ENCODE measurements around the gene ELAVL1. TPM values are rescaled to one million over a fixed set of nuclear protein-coding genes. Genes with fewer than 3 reads are reported as not detected.

The ELAVL1 gene
- total and polyA plus RNA-seq, 9 of the 15 experiments (the other 6 are each of a cell fraction or from before 2014, with no cell fraction given) = 4.3 to 172 (median 69.2) TPM

GRCh38 chr19:8004723-8005513 is 523 bp downstream of the ELAVL1 start (continued):
- no peak for TF ChIP-seq FOXO4 (CRISPR knock-in tag; IDR thresholded peaks at IDR 0.05)
- peak; percentile 67 to 69 for TF ChIP-seq NRF1 (conservative IDR thresholded peaks at IDR 0.05 in 1 of 2, IDR thresholded peaks at IDR 0.05 in 1 of 2)
- no peak for TF ChIP-seq GTF3C2 (IDR thresholded peaks at IDR 0.05; ENCODE audit: borderline replicate concordance, extremely low read depth, insufficient read length)
- no peak for TF ChIP-seq ZNF140 (CRISPR knock-in tag; IDR thresholded peaks at IDR 0.05)
- no peak for TF ChIP-seq SIN3B (IDR thresholded peaks at IDR 0.05; ENCODE audit: low read depth)
- TF ChIP-seq RBBP5 (IDR thresholded peaks at IDR 0.05; ENCODE audit: borderline replicate concordance, insufficient read depth, low read length, poor library complexity, severe bottlenecking) = peak; percentile 7
- no peak for TF ChIP-seq ELF2 (CRISPR knock-in tag; IDR thresholded peaks at IDR 0.05)
- TF ChIP-seq HDAC8 (tag; IDR thresholded peaks at IDR 0.05) = no peak
- no peak for TF ChIP-seq VEZF1 (CRISPR knock-in tag; IDR thresholded peaks at IDR 0.05)
- no peak for TF ChIP-seq ADNP (tag; IDR thresholded peaks at IDR 0.05)
- no peak for TF ChIP-seq NCOA1 (IDR thresholded peaks at IDR 0.05; ENCODE audit: low read depth)
- peak in 1 of 2 experiments; percentile 15; a peak in 1 of 4 replicates for TF ChIP-seq SIN3A (IDR thresholded peaks at IDR 0.05; ENCODE audit: borderline replicate concordance in 2 of 2, control insufficient read depth in 1 of 2, low read depth in 2 of 2, low read length in 2 of 2)
- peak; percentile 17; the same call in 1 of the 2 replicates for TF ChIP-seq ZBTB7A (IDR thresholded peaks at IDR 0.05; ENCODE audit: borderline replicate concordance, control insufficient read depth, low read depth, low read length)
- no peak for TF ChIP-seq RFX5 (IDR thresholded peaks at IDR 0.05; ENCODE audit: low read depth, low read length)
- no peak for TF ChIP-seq SAFB (IDR thresholded peaks at IDR 0.05; ENCODE audit: borderline replicate concordance, low read depth, low read length)
- no peak for TF ChIP-seq RBM17 (IDR thresholded peaks at IDR 0.05; ENCODE audit: borderline replicate concordance, low read depth, low read length)
- TF ChIP-seq STAT6 (CRISPR knock-in tag; IDR thresholded peaks at IDR 0.05) = no peak
- TF ChIP-seq EP300 (IDR thresholded peaks at IDR 0.05; ENCODE audit: low read length) = no peak
